SK-N-SH (cell line): Measurements from ENCODE around the gene GPR132. TPM values are rescaled to one million over a fixed set of nuclear protein-coding genes. Genes with fewer than 3 reads are reported as not detected.

ENCODE experiments used
- CTCF ChIA-PET: fragments of 300-600, 350-600 bp; formaldehyde crosslinking; extraction: SDS; loops from one replicate; lab custom pipeline; 2021; lab: Yijun Ruan, JAX
- POLR2A ChIA-PET: fragments of 350-600 bp; sonication (Branson Sonifier 250); formaldehyde crosslinking; extraction: SDS; loops from one replicate; lab custom pipeline; 2020; ENCODE audit warnings: antibody characterized with exemption, inconsistent platforms; lab: Yijun Ruan, JAX
- DNase-seq: peaks from one replicate; pipeline ENCODE4 v3.0.0; 2012
- H2AFZ ChIP-seq: fragments of 200-600 bp; sonication (generic); 2 replicates; pipeline ENCODE4 v1.8.1; 2016; ENCODE audit warnings: antibody characterized with exemption, mild to moderate bottlenecking, low read depth
- H3F3A ChIP-seq: fragments of 200-600 bp; sonication (generic); replicated peaks from 2 replicates; pipeline ENCODE3; 2016; ENCODE audit warnings: antibody characterized with exemption, mild to moderate bottlenecking; ENCODE audit not compliant: insufficient read depth
- H3K27ac ChIP-seq, 2 experiments: fragments of 200-500 bp in 1 of 2; fragments of 200-600 bp in 1 of 2; sonication (Bioruptor generic) in 1 of 2; sonication (generic), shearing (Covaris generic) in 1 of 2; 2 replicates each; pipeline versions ENCODE4 v1.5.1 to v1.6.1; 2014 to 2016; ENCODE audit warnings: low read depth in 2 of 2, inconsistent platforms in 1 of 2, low read length in 1 of 2, mild to moderate bottlenecking in 1 of 2, mixed read lengths in 1 of 2
- H3K27me3 ChIP-seq: fragments of 200-600 bp; sonication (generic), shearing (Covaris generic); 2 replicates; pipeline ENCODE4 v1.6.1; 2016; ENCODE audit warnings: mixed run types; ENCODE audit not compliant: insufficient read depth
- H3K36me3 ChIP-seq, 2 experiments: fragments of 200-500 bp in 1 of 2; fragments of 200-600 bp in 1 of 2; sonication (Bioruptor generic) in 1 of 2; sonication (generic) in 1 of 2; replicated peaks in 1 of 2; 2 replicates each; pipeline versions ENCODE3 to v1.5.1; 2014 to 2016; ENCODE audit warnings: low read length in 1 of 2, mild to moderate bottlenecking in 1 of 2; ENCODE audit not compliant: insufficient read depth in 2 of 2, control insufficient read depth in 1 of 2
- H3K4me1 ChIP-seq, 2 experiments: fragments of 200-500 bp in 1 of 2; fragments of 200-600 bp in 1 of 2; sonication (Bioruptor generic) in 1 of 2; sonication (generic), shearing (Covaris generic) in 1 of 2; 2 replicates each; pipeline versions ENCODE4 v1.5.1 to v1.6.1; 2014 to 2016; ENCODE audit warnings: low read depth in 1 of 2, low read length in 1 of 2, mixed run types in 1 of 2; ENCODE audit not compliant: insufficient read depth in 2 of 2, control insufficient read depth in 1 of 2
- H3K4me2 ChIP-seq: fragments of 200-600 bp; sonication (generic), shearing (Covaris generic); 2 replicates; pipeline ENCODE4 v1.6.1; 2017; ENCODE audit warnings: mixed run types
- H3K4me3 ChIP-seq, 2 experiments: fragments of 200-500 bp in 1 of 2; fragments of 200-600 bp in 1 of 2; sonication (Bioruptor generic) in 1 of 2; sonication (generic), shearing (Covaris generic) in 1 of 2; 2 replicates each; pipeline versions ENCODE4 v1.5.1 to v1.8.1; 2014 to 2016; ENCODE audit warnings: low read depth in 2 of 2, inconsistent platforms in 1 of 2, low read length in 1 of 2, mild to moderate bottlenecking in 1 of 2, mixed read lengths in 1 of 2, moderate library complexity in 1 of 2
- H3K79me2 ChIP-seq: fragments of 200-600 bp; sonication (generic); 2 replicates; pipeline ENCODE4 v1.8.1; 2017; ENCODE audit warnings: mild to moderate bottlenecking; ENCODE audit not compliant: insufficient read depth
- H3K9ac ChIP-seq: fragments of 200-600 bp; sonication (generic); 2 replicates; pipeline ENCODE4 v1.6.1; 2017; ENCODE audit warnings: mixed run types
- H3K9me2 ChIP-seq: fragments of 200-600 bp; sonication (generic); 2 replicates; pipeline ENCODE4 v1.6.1; 2017; ENCODE audit warnings: mixed run types
- H3K9me3 ChIP-seq: fragments of 200-600 bp; sonication (generic); 2 replicates; pipeline ENCODE4 v1.6.1; 2017; ENCODE audit warnings: mixed run types, mild to moderate bottlenecking, moderate library complexity
- H4K20me1 ChIP-seq: fragments of 200-600 bp; sonication (generic); 2 replicates; pipeline ENCODE4 v1.6.1; 2017; ENCODE audit warnings: mild to moderate bottlenecking, mixed run types; ENCODE audit not compliant: insufficient read depth
- CHD2 ChIP-seq: fragments of 150-350 bp; IDR thresholded peaks from 2 replicates; pipeline ENCODE4 v1.6.1; 2018; ENCODE audit warnings: low read length; ENCODE audit not compliant: partially characterized antibody
- EZH2phosphoT487 ChIP-seq: fragments of 200-600 bp; sonication (generic); IDR thresholded peaks from 2 replicates; pipeline ENCODE4 v1.6.1; 2017; ENCODE audit warnings: low read depth, mixed run types, mild to moderate bottlenecking, antibody characterized with exemption, moderate library complexity, borderline replicate concordance
- FOXJ3 ChIP-seq: sonication (generic); formaldehyde crosslinking; IDR thresholded peaks from 2 replicates; pipeline ENCODE4 v1.5.1; 2020; ENCODE audit warnings: mild to moderate bottlenecking, missing genetic modification reagents
- FOXM1 ChIP-seq: IDR thresholded peaks from 2 replicates; pipeline ENCODE4 v1.4.0; 2012; ENCODE audit warnings: low read depth, mild to moderate bottlenecking
- IRF3 ChIP-seq: fragments of 150-350 bp; IDR thresholded peaks from 2 replicates; pipeline ENCODE4 v1.6.1; 2016; ENCODE audit warnings: mild to moderate bottlenecking, low read depth, low read length
- RAD21 ChIP-seq: IDR thresholded peaks from 2 replicates; pipeline ENCODE4 v1.6.1; 2012; ENCODE audit warnings: mild to moderate bottlenecking, low read length
- RXRA ChIP-seq: IDR thresholded peaks from 2 replicates; pipeline ENCODE4 v1.4.0; 2012; ENCODE audit warnings: low read depth, mild to moderate bottlenecking, borderline replicate concordance
- SIN3A ChIP-seq: IDR thresholded peaks from 2 replicates; pipeline ENCODE4 v1.6.1; 2012; ENCODE audit warnings: low read depth, mild to moderate bottlenecking, low read length, moderate library complexity, borderline replicate concordance
- SMC3 ChIP-seq: IDR thresholded peaks from 2 replicates; pipeline ENCODE4 v1.6.1; 2012; ENCODE audit warnings: low read depth, low read length, improper control_type of control experiment
- TEAD4 ChIP-seq: IDR thresholded peaks from 2 replicates; pipeline ENCODE4 v1.4.0; 2012; ENCODE audit warnings: mild to moderate bottlenecking, borderline replicate concordance; ENCODE audit not compliant: insufficient read depth
- WGBS: methylation state at CpG from one replicate; pipeline ENCODE4 v1.1.6; 2017; ENCODE audit warnings: low lambda C conversion rate; 5-methylcytosine and 5-hydroxymethylcytosine counted together
- polyA plus RNA-seq, 3 experiments: library from polyadenylated mRNA; depleted of rRNA; stranded (reverse); fragments of >200 nt; gene quantifications; 2 replicates each; pipeline ENCODE4 v1.2.3, GENCODE V29; 2012
- TF ChIP-seq, protein P1 (sequence below): IDR thresholded peaks from 2 replicates; pipeline ENCODE4 v1.6.1; 2012; ENCODE audit warnings: mild to moderate bottlenecking, low read depth, low read length, moderate library complexity

Gene GPR132
- polyA plus RNA-seq, 1 of the 3 experiments (the other 2 are of a cell fraction), result not detected

DNA sequence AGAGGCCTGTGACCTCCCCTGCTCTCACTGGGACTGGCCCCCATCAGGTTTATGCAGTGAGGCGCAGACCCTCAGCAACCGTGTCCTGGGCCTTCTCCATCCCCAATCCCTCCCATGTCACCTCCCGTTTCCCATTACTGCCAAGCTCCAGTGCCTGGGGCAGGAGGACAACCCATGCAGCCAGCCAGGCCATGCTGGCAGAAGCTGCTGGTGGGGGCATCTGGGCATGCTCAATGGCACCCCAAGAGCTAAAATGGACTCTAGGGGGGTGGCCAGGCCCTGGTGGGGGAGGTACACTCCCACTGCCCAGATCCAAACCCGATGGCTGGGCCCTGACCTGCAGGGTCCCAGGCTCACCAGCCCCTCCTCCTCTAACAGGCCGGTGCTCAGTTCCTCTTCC is 20.5 kb upstream of the GPR132 start:
- no peak overlapping the region for H3K27ac ChIP-seq
- WGBS, result 100% methylated on average over 5 of the region's 5 CpGs
- H3K4me3 ChIP-seq, result no peak overlapping the region
- no peak overlapping the region for H3K4me2 ChIP-seq
- no peak for TF ChIP-seq SIN3A
- TF ChIP-seq RXRA, result no peak
- no peak for TF ChIP-seq IRF3
- no peak for TF ChIP-seq FOXJ3 (CRISPR knock-in tag)
- TF ChIP-seq FOXM1, result no peak
- H3F3A ChIP-seq, result peaks cover 7% of the 10 kb centered on the region
- H3K9ac ChIP-seq, result no peak overlapping the region
- DNase-seq, result peak; percentile 40
- peaks cover 0 to 18% of the 10 kb centered on the region in 2 experiments; a peak in 1 of 4 replicates for H3K4me1 ChIP-seq
- H2AFZ ChIP-seq, result no peak overlapping the region
- peaks cover 5% of the 10 kb centered on the region; the same call in 1 of the 2 replicates for H4K20me1 ChIP-seq
- ChIA-PET POLR2A (interaction anchor here (0.6 kb wide), 1 partner anchor 255 kb away, joined by 3 read pairs; no protein-coding TSS in a partner anchor), CTCF (interaction anchor here (1.3 to 3.4 kb wide), 6 partner anchors 12 to 153 kb away, joined by 3 to 36 read pairs (median 8); no protein-coding TSS in a partner anchor)
- H3K9me3 ChIP-seq, result no peaks in the 10 kb centered on the region
- no peaks in the 10 kb centered on the region for H3K27me3 ChIP-seq
- H3K79me2 ChIP-seq, result no peaks in the 10 kb centered on the region
- H3K9me2 ChIP-seq, result no peaks in the 10 kb centered on the region
- no peaks in the 10 kb centered on the region for H3K36me3 ChIP-seq

GRCh38 chr14:105084741-105085571 is 19.7 kb upstream of the GPR132 start:
- H3K9ac ChIP-seq, result no peak overlapping the region
- no peaks in the 10 kb centered on the region for H3K79me2 ChIP-seq
- H3K4me3 ChIP-seq, result no peak overlapping the region
- TF ChIP-seq TEAD4 (no peak), EZH2phosphoT487 (no peak), RAD21 (no peak), CHD2 (no peak), IRF3 (no peak), SMC3 (no peak)
- TF ChIP-seq, protein P1, sequence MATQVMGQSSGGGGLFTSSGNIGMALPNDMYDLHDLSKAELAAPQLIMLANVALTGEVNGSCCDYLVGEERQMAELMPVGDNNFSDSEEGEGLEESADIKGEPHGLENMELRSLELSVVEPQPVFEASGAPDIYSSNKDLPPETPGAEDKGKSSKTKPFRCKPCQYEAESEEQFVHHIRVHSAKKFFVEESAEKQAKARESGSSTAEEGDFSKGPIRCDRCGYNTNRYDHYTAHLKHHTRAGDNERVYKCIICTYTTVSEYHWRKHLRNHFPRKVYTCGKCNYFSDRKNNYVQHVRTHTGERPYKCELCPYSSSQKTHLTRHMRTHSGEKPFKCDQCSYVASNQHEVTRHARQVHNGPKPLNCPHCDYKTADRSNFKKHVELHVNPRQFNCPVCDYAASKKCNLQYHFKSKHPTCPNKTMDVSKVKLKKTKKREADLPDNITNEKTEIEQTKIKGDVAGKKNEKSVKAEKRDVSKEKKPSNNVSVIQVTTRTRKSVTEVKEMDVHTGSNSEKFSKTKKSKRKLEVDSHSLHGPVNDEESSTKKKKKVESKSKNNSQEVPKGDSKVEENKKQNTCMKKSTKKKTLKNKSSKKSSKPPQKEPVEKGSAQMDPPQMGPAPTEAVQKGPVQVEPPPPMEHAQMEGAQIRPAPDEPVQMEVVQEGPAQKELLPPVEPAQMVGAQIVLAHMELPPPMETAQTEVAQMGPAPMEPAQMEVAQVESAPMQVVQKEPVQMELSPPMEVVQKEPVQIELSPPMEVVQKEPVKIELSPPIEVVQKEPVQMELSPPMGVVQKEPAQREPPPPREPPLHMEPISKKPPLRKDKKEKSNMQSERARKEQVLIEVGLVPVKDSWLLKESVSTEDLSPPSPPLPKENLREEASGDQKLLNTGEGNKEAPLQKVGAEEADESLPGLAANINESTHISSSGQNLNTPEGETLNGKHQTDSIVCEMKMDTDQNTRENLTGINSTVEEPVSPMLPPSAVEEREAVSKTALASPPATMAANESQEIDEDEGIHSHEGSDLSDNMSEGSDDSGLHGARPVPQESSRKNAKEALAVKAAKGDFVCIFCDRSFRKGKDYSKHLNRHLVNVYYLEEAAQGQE, result no peak
- no peak overlapping the region for H2AFZ ChIP-seq
- no peaks in the 10 kb centered on the region for H3K36me3 ChIP-seq
- no peaks in the 10 kb centered on the region for H3K27me3 ChIP-seq
- CTCF ChIA-PET, result interaction anchor here (0.6 to 3.4 kb wide), 5 partner anchors 12 to 124 kb away, joined by 3 to 36 read pairs (median 3); no protein-coding TSS in a partner anchor
- H3K27ac ChIP-seq, result no peak overlapping the region
- no peaks in the 10 kb centered on the region for H3F3A ChIP-seq
- DNase-seq, result no peak
- H4K20me1 ChIP-seq, result peaks cover under 1% of the 10 kb centered on the region; the same call in 1 of the 2 replicates
- POLR2A ChIA-PET, result no interaction called here
- no peaks in the 10 kb centered on the region for H3K9me2 ChIP-seq
- 97% methylated on average over 9 of the region's 14 CpGs for WGBS
- no peak overlapping the region for H3K4me2 ChIP-seq
- H3K4me1 ChIP-seq, result peaks cover 0 to 13% of the 10 kb centered on the region in 2 experiments; a peak in 1 of 4 replicates
- no peaks in the 10 kb centered on the region for H3K9me3 ChIP-seq
